Stomach (tissue), 4 donors: Measurements from ENCODE around the gene CIAO2A.

Source experiments
- POLR2A ChIP-seq, 4 donors: fragments of 450-650 bp; IDR thresholded peaks; one replicate each; pipeline ENCODE4 v1.6.1; 2016; ENCODE audit warnings: antibody characterized with exemption in 4 of 4, control low read depth in 2 of 4, mild to moderate bottlenecking in 1 of 4, moderate library complexity in 1 of 4
- TF ChIP-seq, protein P1 (sequence below), 7 experiments: fragments of 450-650 bp in 4 of 7; fragments of 200-600 bp in 3 of 7; sonication (generic) in 3 of 7; IDR thresholded peaks; one replicate each; pipeline ENCODE4 v1.5.1; 2016 to 2019; ENCODE audit warnings: antibody characterized with exemption in 7 of 7, control low read depth in 2 of 7, mild to moderate bottlenecking in 1 of 7

DNA sequence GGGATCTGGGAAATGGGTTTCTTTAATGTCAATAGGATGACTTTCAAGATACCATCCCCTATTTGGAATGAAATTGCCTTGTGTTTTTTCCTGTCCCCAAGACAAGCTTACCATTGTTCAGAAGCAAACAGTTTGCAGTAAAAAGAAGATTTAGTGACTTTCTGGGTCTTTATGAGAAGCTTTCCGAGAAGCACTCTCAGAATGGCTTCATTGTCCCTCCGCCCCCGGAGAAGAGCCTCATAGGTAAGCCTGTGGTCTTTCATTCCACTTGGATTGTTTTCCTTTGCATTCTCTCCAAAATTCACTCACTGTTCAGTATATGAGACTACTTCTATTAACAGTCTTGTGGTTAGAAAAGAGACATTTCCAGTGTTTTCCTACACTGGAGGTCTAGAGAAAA is 32.3 kb upstream of the CIAO2A start:
- TF ChIP-seq POLR2A (IDR thresholded peaks at IDR 0.05) = no peak
- TF ChIP-seq, protein P1, sequence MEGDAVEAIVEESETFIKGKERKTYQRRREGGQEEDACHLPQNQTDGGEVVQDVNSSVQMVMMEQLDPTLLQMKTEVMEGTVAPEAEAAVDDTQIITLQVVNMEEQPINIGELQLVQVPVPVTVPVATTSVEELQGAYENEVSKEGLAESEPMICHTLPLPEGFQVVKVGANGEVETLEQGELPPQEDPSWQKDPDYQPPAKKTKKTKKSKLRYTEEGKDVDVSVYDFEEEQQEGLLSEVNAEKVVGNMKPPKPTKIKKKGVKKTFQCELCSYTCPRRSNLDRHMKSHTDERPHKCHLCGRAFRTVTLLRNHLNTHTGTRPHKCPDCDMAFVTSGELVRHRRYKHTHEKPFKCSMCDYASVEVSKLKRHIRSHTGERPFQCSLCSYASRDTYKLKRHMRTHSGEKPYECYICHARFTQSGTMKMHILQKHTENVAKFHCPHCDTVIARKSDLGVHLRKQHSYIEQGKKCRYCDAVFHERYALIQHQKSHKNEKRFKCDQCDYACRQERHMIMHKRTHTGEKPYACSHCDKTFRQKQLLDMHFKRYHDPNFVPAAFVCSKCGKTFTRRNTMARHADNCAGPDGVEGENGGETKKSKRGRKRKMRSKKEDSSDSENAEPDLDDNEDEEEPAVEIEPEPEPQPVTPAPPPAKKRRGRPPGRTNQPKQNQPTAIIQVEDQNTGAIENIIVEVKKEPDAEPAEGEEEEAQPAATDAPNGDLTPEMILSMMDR (IDR thresholded peaks at IDR 0.05) = no peak
